SU-DHL-6 (cell line): Measurements from ENCODE around the gene TNFRSF19.

Experiments
- H2AFZ ChIP-seq: fragments of 200-600 bp; sonication (generic); 2 replicates; pipeline ENCODE4 v1.6.1; 2014; ENCODE audit warnings: low read depth, mild to moderate bottlenecking, moderate library complexity, mixed read lengths, antibody characterized with exemption, low read length; ENCODE audit not compliant: severe bottlenecking
- H3F3A ChIP-seq: fragments of 200-600 bp; shearing (Covaris generic); 2 replicates; pipeline ENCODE4 v1.6.0; 2016; ENCODE audit warnings: antibody characterized with exemption, mild to moderate bottlenecking; ENCODE audit not compliant: insufficient read depth
- H3K27ac ChIP-seq: fragments of 200-600 bp; sonication (generic); 2 replicates; pipeline ENCODE4 v1.5.1; 2016; ENCODE audit warnings: low read depth, mild to moderate bottlenecking, low read length, moderate library complexity, mixed read lengths
- H3K27me3 ChIP-seq: fragments of 200-600 bp; sonication (generic), shearing (Covaris generic); 2 replicates; pipeline ENCODE4 v1.6.0; 2014; ENCODE audit warnings: mild to moderate bottlenecking, low read length
- H3K36me3 ChIP-seq: fragments of 200-600 bp; sonication (generic); 2 replicates; pipeline ENCODE4 v1.6.1; 2014; ENCODE audit warnings: mild to moderate bottlenecking, low read length, mixed read lengths
- H3K4me2 ChIP-seq: fragments of 300-600, 200-600 bp; shearing (Covaris generic), sonication (generic); 2 replicates; pipeline ENCODE4 v1.6.0; 2014; ENCODE audit warnings: low read length, low read depth, mild to moderate bottlenecking; ENCODE audit not compliant: poor library complexity, severe bottlenecking
- H3K4me3 ChIP-seq: fragments of 200-600 bp; sonication (generic); 2 replicates; pipeline ENCODE4 v1.5.1; 2014; ENCODE audit warnings: antibody characterized with exemption, low read length, mild to moderate bottlenecking, mixed read lengths; ENCODE audit not compliant: insufficient read depth, poor library complexity, severe bottlenecking
- H3K79me2 ChIP-seq: fragments of 200-600 bp; sonication (generic); 2 replicates; pipeline ENCODE4 v1.6.1; 2014; ENCODE audit warnings: mild to moderate bottlenecking, low read length, moderate library complexity; ENCODE audit not compliant: insufficient read depth
- H3K9ac ChIP-seq: fragments of 200-600 bp; sonication (generic); 2 replicates; pipeline ENCODE4 v1.7.0; 2014; ENCODE audit warnings: mild to moderate bottlenecking, low read length
- H3K9me2 ChIP-seq: fragments of 200-600 bp; sonication (generic); replicated peaks from 2 replicates; pipeline ENCODE4 v1.6.1; 2014; ENCODE audit warnings: low read length; ENCODE audit not compliant: insufficient read depth
- H3K9me3 ChIP-seq: fragments of 200-600 bp; sonication (generic); 2 replicates; pipeline ENCODE4 v1.6.1; 2014; ENCODE audit warnings: low read length, mixed read lengths; ENCODE audit not compliant: insufficient read depth
- H4K20me1 ChIP-seq: fragments of 200-600 bp; sonication (generic); 2 replicates; pipeline ENCODE4 v1.6.1; 2014; ENCODE audit warnings: low read depth, mild to moderate bottlenecking, antibody characterized with exemption, low read length, moderate library complexity, mixed read lengths
- CTCF ChIP-seq: fragments of 200-600 bp; sonication (generic); IDR thresholded peaks from one replicate; pipeline ENCODE4 v1.5.1; 2017; ENCODE audit warnings: antibody characterized with exemption, mild to moderate bottlenecking, low read length, moderate library complexity; ENCODE audit not compliant: insufficient read depth, poor library complexity, severe bottlenecking
- EZH2phosphoT487 ChIP-seq: fragments of 200-600 bp; sonication (generic), shearing (Covaris generic); conservative IDR thresholded peaks from 2 replicates; pipeline ENCODE4 v1.6.1; 2018; ENCODE audit warnings: mild to moderate bottlenecking, antibody characterized with exemption, low read length, moderate library complexity, mixed read lengths

TNFRSF19 gene

GRCh38 chr13:23572836-23573235 lies 2.6 kb downstream of the TNFRSF19 start:
- TF ChIP-seq CTCF (no peak), EZH2phosphoT487 (no peak)
- H2AFZ ChIP-seq = no peak overlapping the region
- H3K36me3 ChIP-seq = no peaks in the 10 kb centered on the region
- H3K27me3 ChIP-seq = no peaks in the 10 kb centered on the region
- no peak overlapping the region for H3K4me3 ChIP-seq
- H3F3A ChIP-seq = no peaks in the 10 kb centered on the region
- no peaks in the 10 kb centered on the region for H3K79me2 ChIP-seq
- no peak overlapping the region for H3K9ac ChIP-seq
- H3K9me2 ChIP-seq = no peaks in the 10 kb centered on the region
- no peak overlapping the region for H3K4me2 ChIP-seq
- no peak overlapping the region for H3K27ac ChIP-seq
- H4K20me1 ChIP-seq = no peaks in the 10 kb centered on the region
- H3K9me3 ChIP-seq = no peaks in the 10 kb centered on the region

- H3K27me3 ChIP-seq = no peaks in the 10 kb centered on the region
- H3K79me2 ChIP-seq = no peaks in the 10 kb centered on the region
- no peaks in the 10 kb centered on the region for H3K9me2 ChIP-seq
- H2AFZ ChIP-seq = no peak overlapping the region
- H3K4me2 ChIP-seq = no peak overlapping the region
- no peak overlapping the region for H3K27ac ChIP-seq
- no peak overlapping the region for H3K9ac ChIP-seq
- no peaks in the 10 kb centered on the region for H3K36me3 ChIP-seq
- no peak overlapping the region for H3K4me3 ChIP-seq
- TF ChIP-seq CTCF = no peak
- TF ChIP-seq EZH2phosphoT487 = no peak
- H3F3A ChIP-seq = no peaks in the 10 kb centered on the region
- no peaks in the 10 kb centered on the region for H3K9me3 ChIP-seq
- no peaks in the 10 kb centered on the region for H4K20me1 ChIP-seq
Observed at GRCh38 chr13:23574421-23575145, 4.4 kb downstream of the TNFRSF19 start.

- Histone ChIP-seq H2AFZ (no peak overlapping the region), H3K9ac (no peak overlapping the region), H3F3A (no peaks in the 10 kb centered on the region), H3K4me3 (no peak overlapping the region), H4K20me1 (no peaks in the 10 kb centered on the region), H3K36me3 (no peaks in the 10 kb centered on the region), H3K27me3 (no peaks in the 10 kb centered on the region), H3K79me2 (no peaks in the 10 kb centered on the region), H3K9me2 (no peaks in the 10 kb centered on the region), H3K4me2 (no peak overlapping the region), H3K27ac (no peak overlapping the region), H3K9me3 (no peaks in the 10 kb centered on the region)
- TF ChIP-seq CTCF = no peak
- TF ChIP-seq EZH2phosphoT487 = no peak
Observed at GRCh38 chr13:23575632-23576031, 5.4 kb downstream of the TNFRSF19 start.
